Activated gamma-delta T cell treated with anti-CD3 and anti-CD28 coated beads, Interleukin-2, amount 50 U/mL, for 16 hours (primary cell): ENCODE data around the gene THBS4.

ENCODE experiments used
- DNase-seq: peaks from one replicate; pipeline ENCODE4 v3.0.0-alpha.2; 2020; ENCODE audit warnings: low read depth

The THBS4 gene

GRCh38 chr5:80048084-80048780 is 13.1 kb downstream of the THBS4 start:
- no peak for DNase-seq

DNA sequence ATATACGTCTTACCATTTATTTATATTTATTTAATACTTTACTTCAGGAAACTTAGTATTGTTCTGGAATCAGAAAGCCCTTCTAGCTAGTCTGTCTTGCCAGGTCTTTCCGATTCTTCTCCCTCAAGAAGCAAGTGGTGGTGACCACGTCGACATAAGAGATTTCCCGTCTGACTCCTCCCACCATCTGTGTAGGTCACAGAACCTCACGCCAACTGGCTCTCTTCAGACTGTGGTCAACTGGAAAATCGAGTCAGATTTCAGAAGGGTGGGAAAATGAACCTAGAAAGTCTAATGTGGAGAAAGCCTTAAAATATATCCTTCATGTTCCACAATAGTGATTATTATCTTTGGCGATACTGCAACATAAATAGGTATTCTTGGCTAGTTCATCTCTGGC is 17.3 kb downstream of the THBS4 start:
- DNase-seq = no peak

DNA sequence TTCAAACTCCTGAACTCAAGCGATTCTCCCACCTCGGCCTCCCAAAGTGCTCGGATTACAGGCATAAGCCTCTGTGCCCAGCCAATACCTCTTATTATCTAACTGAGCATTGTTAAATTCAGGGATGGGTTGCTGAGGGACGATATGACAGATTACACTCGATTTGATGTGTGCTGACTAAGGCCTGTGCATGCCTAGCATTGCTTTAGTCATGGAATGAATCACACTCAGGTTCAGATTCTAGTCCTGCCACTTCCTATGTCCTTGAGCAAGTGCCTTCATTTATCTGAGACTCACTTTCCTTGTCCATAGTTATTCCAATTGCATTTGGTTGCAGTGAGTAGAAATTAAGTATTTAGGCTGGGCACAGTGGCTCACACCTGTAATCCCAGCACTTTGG is 19.5 kb downstream of the THBS4 start:
- no peak for DNase-seq

- DNase-seq = no peak
Observed at GRCh38 chr5:80055491-80056170, 20.5 kb downstream of the THBS4 start.

- DNase-seq = no peak
Observed at GRCh38 chr5:80057099-80057498, 22.0 kb downstream of the THBS4 start.

- DNase-seq = no peak
Observed at GRCh38 chr5:80057921-80058320, 22.8 kb downstream of the THBS4 start.

DNA sequence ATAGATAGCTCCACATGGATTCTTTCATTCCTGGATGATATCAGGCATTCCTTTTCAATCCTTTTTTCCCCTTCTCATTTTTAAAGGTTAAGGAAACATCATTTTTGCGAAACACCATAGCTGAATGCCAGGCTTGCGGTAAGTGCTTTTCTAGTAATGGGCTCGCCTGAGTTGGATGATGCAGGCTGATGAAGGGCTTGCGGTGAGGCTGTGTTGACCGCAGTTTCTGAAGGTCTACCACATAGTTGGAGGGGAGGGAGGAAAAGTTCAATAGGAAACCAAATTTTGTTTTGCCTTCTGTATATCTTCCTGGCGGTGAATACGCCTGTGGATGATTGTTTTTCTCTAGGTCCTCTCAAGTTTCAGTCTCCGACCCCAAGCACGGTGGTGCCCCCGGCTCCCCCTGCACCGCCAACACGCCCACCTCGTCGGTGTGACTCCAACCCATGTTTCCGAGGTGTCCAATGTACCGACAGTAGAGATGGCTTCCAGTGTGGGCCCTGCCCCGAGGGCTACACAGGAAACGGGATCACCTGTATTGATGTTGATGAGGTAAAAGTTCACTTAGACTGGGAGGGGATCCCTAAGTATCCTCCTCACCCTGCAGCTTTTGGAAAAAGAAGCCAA is 24.3 kb downstream of the THBS4 start:
- DNase-seq = no peak

DNA sequence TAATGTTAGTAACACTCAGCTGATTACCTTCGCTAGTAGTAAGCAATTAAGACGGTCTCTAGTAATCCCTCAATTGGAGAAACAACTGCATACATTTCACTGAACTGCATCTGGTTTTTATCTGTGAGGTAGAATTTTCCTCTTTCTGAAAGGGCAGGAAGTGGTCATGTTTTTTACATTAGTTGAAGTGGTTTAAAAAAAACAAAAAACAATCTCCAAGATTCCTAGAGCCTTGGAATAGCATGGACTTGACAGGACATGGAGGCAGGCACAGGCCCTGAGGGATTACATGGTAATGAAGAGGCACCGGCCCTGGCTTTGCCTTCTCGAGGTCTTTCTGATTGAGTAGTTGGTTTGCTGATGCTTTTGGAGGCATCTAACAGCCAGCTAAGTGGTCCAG is 25.8 kb downstream of the THBS4 start:
- DNase-seq = no peak

GRCh38 chr5:80061547-80061946 is 26.4 kb downstream of the THBS4 start:
- no peak for DNase-seq

DNA sequence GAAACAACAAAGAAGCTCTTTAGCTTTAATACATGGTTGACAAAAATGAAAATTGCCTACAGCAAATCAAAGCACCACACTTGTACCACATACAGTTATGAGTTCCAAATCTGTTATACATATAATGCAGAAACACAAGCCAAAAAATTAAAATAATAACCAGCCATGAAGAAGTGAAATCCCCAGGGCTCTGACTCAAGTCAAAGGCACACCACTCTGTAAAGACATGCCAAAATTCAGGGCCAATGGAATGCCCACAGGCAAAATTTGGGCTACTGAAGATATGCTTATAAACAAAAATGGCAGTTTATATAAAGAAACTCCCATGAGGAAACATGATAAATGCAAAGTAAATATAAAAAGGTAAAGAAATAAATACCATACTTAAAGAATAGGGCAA is 29.0 kb downstream of the THBS4 start:
- DNase-seq = no peak

DNA sequence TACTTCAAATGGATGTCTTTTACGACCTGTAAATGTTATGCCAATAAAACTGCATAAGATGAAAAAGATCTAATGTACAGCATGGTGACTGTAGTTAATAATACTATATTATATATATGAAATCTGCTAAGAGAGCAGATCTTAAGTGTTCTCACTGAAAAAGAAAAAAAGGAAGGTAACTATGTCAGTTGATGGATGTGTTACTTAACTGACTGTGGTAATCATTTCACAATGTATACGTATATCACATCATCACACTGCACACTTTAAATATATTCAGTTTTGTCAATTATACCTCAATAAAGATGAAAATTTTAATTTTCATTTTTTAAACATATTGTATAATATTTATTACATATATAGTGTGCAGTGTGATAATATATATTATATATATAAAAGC is 31.9 kb downstream of the THBS4 start:
- no peak for DNase-seq

DNA sequence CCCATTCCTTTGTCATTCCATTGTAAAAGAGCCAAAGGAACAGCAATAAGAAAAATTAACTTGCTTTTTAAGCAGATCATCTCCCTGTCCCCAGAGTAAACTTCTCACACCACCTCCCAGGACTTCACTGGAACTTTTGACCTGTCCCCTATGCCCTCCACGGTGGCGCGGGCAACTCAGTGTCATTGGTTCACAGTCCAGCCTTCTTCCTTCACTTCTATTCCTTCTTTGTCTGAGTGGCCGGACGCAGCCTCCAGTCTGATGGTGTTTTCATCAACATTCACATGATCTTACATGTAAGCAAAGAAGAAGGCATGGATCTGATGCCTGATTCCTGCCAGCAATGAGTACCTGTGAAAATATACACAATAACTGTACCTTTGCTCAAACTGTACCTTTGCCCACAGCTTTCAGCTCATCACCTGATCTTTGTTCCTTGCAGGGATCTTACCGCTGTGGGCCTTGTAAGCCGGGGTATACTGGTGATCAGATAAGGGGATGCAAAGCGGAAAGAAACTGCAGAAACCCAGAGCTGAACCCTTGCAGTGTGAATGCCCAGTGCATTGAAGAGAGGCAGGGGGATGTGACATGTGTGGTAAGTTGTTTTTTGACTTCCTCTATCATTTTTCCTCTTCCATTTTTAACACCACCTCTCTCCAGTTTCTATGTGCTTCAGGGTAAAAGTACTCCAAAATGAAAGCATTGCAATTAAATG is 32.5 kb downstream of the THBS4 start:
- DNase-seq = no peak

- DNase-seq = no peak
Observed at GRCh38 chr5:80068246-80068636, 33.1 kb downstream of the THBS4 start.

- DNase-seq = no peak
Observed at GRCh38 chr5:80068775-80069174, 33.6 kb downstream of the THBS4 start.

DNA sequence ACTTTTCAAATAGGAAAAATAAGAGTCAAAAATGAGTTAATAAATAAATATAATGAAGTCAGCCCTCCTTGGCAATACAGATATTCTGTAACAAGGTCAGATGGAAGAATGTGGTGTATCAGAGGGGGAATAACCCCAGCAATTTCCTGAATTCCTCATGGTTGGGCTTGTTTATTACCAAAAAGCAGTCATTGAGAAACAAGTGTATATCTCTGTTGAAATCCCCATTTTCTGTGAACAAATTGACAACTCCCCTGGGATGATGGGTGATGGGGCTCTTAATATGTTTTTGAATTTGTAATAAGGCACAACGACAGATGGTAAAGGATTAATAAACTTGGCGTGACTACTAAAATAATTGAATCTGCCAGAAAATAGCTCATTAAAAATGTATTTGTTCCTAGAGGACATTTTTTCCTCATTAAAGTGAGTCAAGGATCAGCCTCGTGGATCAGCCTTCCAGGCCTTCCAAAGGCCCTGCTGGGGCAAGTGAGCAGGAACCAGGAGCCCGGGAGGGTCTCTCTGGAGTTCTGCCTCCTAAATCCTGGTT is 34.2 kb downstream of the THBS4 start:
- no peak for DNase-seq

DNA sequence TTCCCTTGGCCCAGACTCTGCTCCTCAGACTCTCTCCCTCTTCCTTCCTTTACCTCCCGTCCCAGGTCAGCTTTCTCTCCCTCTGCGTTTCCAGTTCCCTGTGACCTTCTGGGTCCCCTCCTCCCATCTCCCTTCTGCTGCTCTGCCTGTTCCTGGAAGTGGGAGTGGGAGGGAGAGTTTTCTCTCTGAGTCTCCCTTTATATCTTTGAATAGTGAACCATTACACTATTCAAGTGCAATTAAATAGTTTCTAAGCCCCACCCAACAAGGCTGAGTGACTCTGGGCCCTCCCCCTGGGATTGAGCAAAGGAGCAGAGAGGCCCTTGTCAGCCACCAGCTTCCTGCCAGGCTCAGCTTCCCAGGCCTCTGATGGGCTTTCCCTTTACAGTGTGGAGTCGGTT is 34.8 kb downstream of the THBS4 start:
- DNase-seq = no peak

GRCh38 chr5:80070338-80071056 is 35.3 kb downstream of the THBS4 start:
- no peak for DNase-seq

DNA sequence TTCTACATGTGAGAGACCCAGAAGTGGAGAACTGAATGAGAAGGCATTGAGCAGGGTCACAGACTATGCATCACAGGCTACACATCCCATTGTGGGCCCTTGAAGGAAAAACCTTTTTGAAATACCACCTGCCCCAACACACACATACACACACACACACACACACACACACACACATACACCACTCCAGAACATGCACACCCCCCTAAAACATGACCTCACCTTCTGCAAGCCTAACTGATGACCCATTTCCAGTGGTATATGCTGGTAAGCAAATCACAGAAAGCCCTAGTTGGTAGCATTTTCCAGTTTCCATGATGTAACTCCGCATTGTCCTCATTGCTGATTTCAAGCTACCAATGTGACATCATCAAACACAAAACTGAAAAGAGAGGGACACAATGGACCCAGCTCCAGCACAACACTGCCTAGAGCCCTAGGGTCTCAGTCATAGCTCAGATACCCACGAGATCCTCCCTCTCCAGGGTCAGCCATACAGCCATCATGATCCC is 36.4 kb downstream of the THBS4 start:
- no peak for DNase-seq

DNA sequence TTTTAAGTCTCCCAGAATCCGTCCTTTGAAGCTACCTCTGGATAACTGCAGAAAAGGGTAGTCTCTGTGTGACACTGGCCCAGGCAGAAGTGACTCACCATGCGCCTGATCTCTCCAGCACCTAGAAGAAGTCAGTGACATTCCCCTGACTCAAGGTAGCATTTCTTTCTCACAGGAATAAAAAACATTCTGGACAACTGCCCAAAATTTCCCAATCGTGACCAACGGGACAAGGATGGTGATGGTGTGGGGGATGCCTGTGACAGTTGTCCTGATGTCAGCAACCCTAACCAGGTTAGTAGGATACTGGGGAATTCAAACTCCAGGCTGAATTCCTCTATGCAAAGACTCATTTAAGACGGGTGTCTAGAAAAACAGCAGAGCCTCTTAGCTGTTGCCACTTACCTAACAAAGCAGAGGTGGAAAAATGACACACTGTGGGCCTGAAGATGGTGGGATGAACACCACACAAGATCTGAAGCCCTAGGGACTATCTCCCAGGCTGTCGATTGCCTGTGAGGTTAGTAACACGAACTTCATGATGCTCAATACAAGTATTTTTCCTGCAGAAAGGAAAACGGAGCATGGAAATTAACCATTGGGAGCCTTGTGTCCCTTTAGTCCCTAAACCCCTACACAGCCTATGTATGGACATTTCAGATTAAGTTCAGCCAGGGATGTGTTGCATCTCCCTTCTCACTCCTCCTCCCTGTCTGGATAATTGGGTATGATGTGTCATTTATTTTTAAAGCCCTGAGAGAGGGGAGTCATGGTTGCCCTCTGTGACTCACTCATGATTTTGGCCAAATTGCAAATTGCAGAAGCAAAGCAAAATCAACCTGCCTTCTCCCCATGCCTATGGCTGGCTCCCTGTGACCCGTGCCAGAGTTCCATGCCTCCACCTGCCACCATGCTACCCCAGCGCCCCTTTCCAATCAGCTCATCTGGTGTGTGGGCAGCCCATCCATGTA is 37.2 kb downstream of the THBS4 start:
- no peak for DNase-seq
